Kidney (tissue), 14 donors: ENCODE measurements around the gene SULT1C3. TPM values are rescaled to one million over a fixed set of nuclear protein-coding genes. Genes with fewer than 3 reads are reported as not detected.

ENCODE experiments used
- DNase-seq, 5 donors: peaks; one replicate each; pipeline ENCODE4 v3.0.0-alpha.2; 2013 to 2020
- FAIRE-seq: peaks from 2 replicates; lab custom pipeline; 2012; peaks lifted over from hg19 to GRCh38; lab: Jason Lieb, UNC
- H3K27ac ChIP-seq, 2 donors: one replicate each; pipeline ENCODE4 v1.7.0; 2013; ENCODE audit warnings: low read depth in 2 of 2, low read length in 2 of 2, inconsistent platforms in 1 of 2
- H3K27me3 ChIP-seq: one replicate; pipeline ENCODE4 v1.7.1; 2013; ENCODE audit warnings: low read length, inconsistent platforms; ENCODE audit not compliant: control insufficient read depth, insufficient read depth
- H3K36me3 ChIP-seq, 3 donors: one replicate each; pipeline versions ENCODE4 v1.7.0 to v1.7.1; 2013; ENCODE audit warnings: low read length in 3 of 3, control low read depth in 1 of 3, inconsistent platforms in 1 of 3; ENCODE audit not compliant: insufficient read depth in 3 of 3, control insufficient read depth in 2 of 3
- H3K4me1 ChIP-seq, 3 donors: one replicate each; pipeline versions ENCODE4 v1.7.0 to v1.7.1; 2013; ENCODE audit warnings: low read length in 3 of 3, inconsistent platforms in 1 of 3, low read depth in 1 of 3; ENCODE audit not compliant: control insufficient read depth in 2 of 3, insufficient read depth in 2 of 3
- H3K4me3 ChIP-seq, 3 donors: one replicate each; pipeline versions ENCODE4 v1.7.0 to v1.8.1; 2013; ENCODE audit warnings: low read length in 3 of 3, control low read depth in 1 of 3, inconsistent platforms in 1 of 3
- H3K9ac ChIP-seq, 3 donors: one replicate each; pipeline versions ENCODE4 v1.7.0 to v1.7.1; 2013; ENCODE audit warnings: low read length in 3 of 3, control low read depth in 1 of 3, inconsistent platforms in 1 of 3
- H3K9me3 ChIP-seq, 3 donors: one replicate each; pipeline versions ENCODE4 v1.7.0 to v1.7.1; 2013; ENCODE audit warnings: low read length in 3 of 3, control low read depth in 1 of 3, inconsistent platforms in 1 of 3; ENCODE audit not compliant: control insufficient read depth in 2 of 3, insufficient read depth in 1 of 3
- CTCF ChIP-seq: IDR thresholded peaks from 3 replicates; pipeline ENCODE4 v1.5.1; 2012; ENCODE audit warnings: mild to moderate bottlenecking, moderate library complexity, borderline replicate concordance; ENCODE audit not compliant: insufficient read depth; ENCODE audit errors: extremely low read depth
- intact Hi-C: fragments of 100-400 bp; cut with DNase I; formaldehyde crosslinking; loops from one replicate; pipeline ENCODE4 v1.11.1; 2022
- polyA plus RNA-seq: library from polyadenylated mRNA; stranded (reverse); fragments of 350-450 nt; fragmentation: Illumina TruSeq; extraction: RNeasy Lipid Tissue Mini Kit (QIAGEN cat#74804); gene quantifications from one replicate; pipeline ENCODE4 v1.2.3, GENCODE V29; 2014; ENCODE audit warnings: low read depth, low replicate concordance; ENCODE audit not compliant: insufficient read depth
- total RNA-seq: library from RNA; stranded (reverse); fragmentation: NEBNext Ultra II Directional; extraction: Animal tissue kit (Norgen Biotek cat#: 25700); gene quantifications from one replicate; pipeline ENCODE4 v1.2.1, GENCODE V29; 2021
- donor health status: control.
- donor health status: control.
- donor health status: control.
- donor health status: control.
- donor health status: control.
- donor health status: DM: yes; HTN: yes; CAD: no.
- donor health status: Normal renal cell carcinoma (clear cell type).

The SULT1C3 gene
- total and polyA plus RNA-seq, 2 donors from 2014 or later, result not detected

- intact Hi-C loops, result no loop called here
- Histone ChIP-seq H3K9me3 (peaks cover 0 to 12% (median 0%) of the 10 kb centered on the region in 3 donors), H3K4me3 (no peak overlapping the region), H3K36me3 (no peaks in the 10 kb centered on the region), H3K27me3 (no peaks in the 10 kb centered on the region), H3K27ac (peak overlapping the region in 1 of 2 donors; percentile 35), H3K9ac (no peak overlapping the region), H3K4me1 (peaks cover 0 to 5% (median 3%) of the 10 kb centered on the region in 3 donors)
- FAIRE-seq, result no peak
- DNase-seq, result peak in 1 of 5 donors; percentile 80
- no peak for TF ChIP-seq CTCF
Observed at GRCh38 chr2:108220942-108221541, 18.7 kb upstream of the SULT1C3 start.

GRCh38 chr2:108222261-108222660, 17.5 kb upstream of the SULT1C3 start:
- FAIRE-seq (no peak), DNase-seq (no peak)
- Histone ChIP-seq H3K4me3 (no peak overlapping the region), H3K9ac (no peak overlapping the region), H3K27ac (no peak overlapping the region), H3K27me3 (no peaks in the 10 kb centered on the region), H3K9me3 (peaks cover 0 to 12% (median 0%) of the 10 kb centered on the region in 3 donors), H3K36me3 (no peaks in the 10 kb centered on the region), H3K4me1 (peaks cover 0 to 5% (median 3%) of the 10 kb centered on the region in 3 donors)
- no peak for TF ChIP-seq CTCF
- intact Hi-C loops, result no loop called here

- no peak for DNase-seq
- Histone ChIP-seq H3K27ac (no peak overlapping the region), H3K4me3 (no peak overlapping the region), H3K27me3 (no peaks in the 10 kb centered on the region), H3K9me3 (peaks cover 0 to 12% (median 0%) of the 10 kb centered on the region in 3 donors), H3K36me3 (no peaks in the 10 kb centered on the region), H3K4me1 (peaks cover 0 to 5% (median 0%) of the 10 kb centered on the region in 3 donors), H3K9ac (no peak overlapping the region)
- TF ChIP-seq CTCF, result no peak
- intact Hi-C loops, result no loop called here
- FAIRE-seq, result no peak
Observed at GRCh38 chr2:108223573-108223972, 16.2 kb upstream of the SULT1C3 start.
